Mesothelial cell of epicardium (in vitro differentiated cells): ENCODE measurements around the gene GNG2. TPM values are rescaled to one million over a fixed set of nuclear protein-coding genes. Genes with fewer than 3 reads are reported as not detected.

ENCODE experiments used
- DNase-seq, 2 experiments: peaks; one replicate each; pipeline ENCODE4 v3.0.0; 2021; ENCODE audit warnings: low spot score in 2 of 2; ENCODE audit not compliant: unreplicated experiment in 2 of 2
- H3K27ac Mint-ChIP-seq: 2 replicates; pipeline ENCODE4 v1.8.0; 2021; ENCODE audit warnings: mixed read lengths
- H3K27me3 Mint-ChIP-seq: 2 replicates; pipeline ENCODE4 v1.8.0; 2021; ENCODE audit warnings: low read depth, mixed read lengths
- H3K36me3 Mint-ChIP-seq: 2 replicates; pipeline ENCODE4 v1.8.0; 2021; ENCODE audit warnings: mixed read lengths
- H3K4me1 Mint-ChIP-seq: 2 replicates; pipeline ENCODE4 v1.8.0; 2021; ENCODE audit warnings: mixed read lengths
- H3K4me3 Mint-ChIP-seq: 2 replicates; pipeline ENCODE4 v1.8.0; 2021; ENCODE audit warnings: mild to moderate bottlenecking, moderate library complexity, mixed read lengths
- H3K9me3 Mint-ChIP-seq: 2 replicates; pipeline ENCODE4 v1.8.0; 2021; ENCODE audit warnings: mixed read lengths
- total RNA-seq: library from RNA; stranded (reverse); gene quantifications from 3 replicates; pipeline ENCODE4 v1.2.1, GENCODE V29; 2021
- TF ChIP-seq, protein P1 (sequence below): fragments of 200-600 bp; sonication (generic); IDR thresholded peaks from one replicate; pipeline ENCODE4 v1.5.0; 2021; ENCODE audit warnings: antibody characterized with exemption; ENCODE audit not compliant: unreplicated experiment

Gene GNG2
- total RNA-seq, 1 donor from 2014 or later, result 52.4 TPM

DNA sequence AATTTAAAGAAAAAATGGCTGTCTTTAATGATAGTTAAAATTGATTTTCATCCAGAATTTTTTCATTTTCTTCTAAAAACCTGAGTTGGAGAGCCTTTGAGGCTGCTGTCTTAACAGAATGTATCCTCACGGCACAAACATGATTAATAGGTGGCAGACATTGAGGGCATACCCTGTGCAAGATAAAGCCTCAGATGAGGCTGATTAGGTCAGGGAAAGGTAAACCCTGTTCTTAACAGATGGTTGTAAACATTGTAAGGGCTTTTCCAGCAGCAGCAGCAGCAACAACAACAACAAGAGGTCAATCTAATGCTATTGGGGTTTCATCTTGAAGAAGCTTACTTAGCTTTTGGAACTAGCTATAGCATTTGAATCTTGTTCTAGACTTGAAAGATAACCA lies 17.4 kb downstream of the GNG2 start:
- no peaks in the 10 kb centered on the region for H3K27me3 Mint-ChIP-seq
- peaks cover 5% of the 10 kb centered on the region for H3K9me3 Mint-ChIP-seq
- TF ChIP-seq, protein P1, sequence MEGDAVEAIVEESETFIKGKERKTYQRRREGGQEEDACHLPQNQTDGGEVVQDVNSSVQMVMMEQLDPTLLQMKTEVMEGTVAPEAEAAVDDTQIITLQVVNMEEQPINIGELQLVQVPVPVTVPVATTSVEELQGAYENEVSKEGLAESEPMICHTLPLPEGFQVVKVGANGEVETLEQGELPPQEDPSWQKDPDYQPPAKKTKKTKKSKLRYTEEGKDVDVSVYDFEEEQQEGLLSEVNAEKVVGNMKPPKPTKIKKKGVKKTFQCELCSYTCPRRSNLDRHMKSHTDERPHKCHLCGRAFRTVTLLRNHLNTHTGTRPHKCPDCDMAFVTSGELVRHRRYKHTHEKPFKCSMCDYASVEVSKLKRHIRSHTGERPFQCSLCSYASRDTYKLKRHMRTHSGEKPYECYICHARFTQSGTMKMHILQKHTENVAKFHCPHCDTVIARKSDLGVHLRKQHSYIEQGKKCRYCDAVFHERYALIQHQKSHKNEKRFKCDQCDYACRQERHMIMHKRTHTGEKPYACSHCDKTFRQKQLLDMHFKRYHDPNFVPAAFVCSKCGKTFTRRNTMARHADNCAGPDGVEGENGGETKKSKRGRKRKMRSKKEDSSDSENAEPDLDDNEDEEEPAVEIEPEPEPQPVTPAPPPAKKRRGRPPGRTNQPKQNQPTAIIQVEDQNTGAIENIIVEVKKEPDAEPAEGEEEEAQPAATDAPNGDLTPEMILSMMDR, result no peak
- no peak for DNase-seq
- H3K27ac Mint-ChIP-seq, result peak overlapping the region; percentile 9
- H3K4me1 Mint-ChIP-seq, result peaks cover 18% of the 10 kb centered on the region
- H3K4me3 Mint-ChIP-seq, result no peak overlapping the region
- no peaks in the 10 kb centered on the region for H3K36me3 Mint-ChIP-seq

DNA sequence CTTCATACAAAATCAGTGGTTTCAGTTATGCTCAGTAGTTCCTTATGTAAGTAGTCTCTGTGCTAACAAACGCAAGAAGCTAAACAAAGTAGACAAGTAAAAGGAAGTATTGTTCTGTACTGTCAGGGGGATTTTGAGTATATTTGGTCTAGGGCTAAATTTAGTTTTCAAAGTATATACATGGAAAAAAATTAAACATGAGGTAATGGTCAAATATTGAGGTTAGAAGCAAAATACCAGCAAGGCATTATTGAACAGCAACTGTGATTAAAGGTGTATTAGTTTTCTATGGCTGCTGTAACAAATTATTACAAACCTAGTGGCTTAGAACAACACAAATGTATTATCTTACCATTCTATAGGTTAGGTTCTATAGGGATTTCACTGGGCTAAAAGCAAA lies 18.8 kb downstream of the GNG2 start:
- Mint-ChIP-seq H3K4me3 (no peak overlapping the region), H3K9me3 (peaks cover 5% of the 10 kb centered on the region), H3K27me3 (no peaks in the 10 kb centered on the region), H3K36me3 (no peaks in the 10 kb centered on the region), H3K27ac (no peak overlapping the region), H3K4me1 (peaks cover 12% of the 10 kb centered on the region)
- TF ChIP-seq, protein P1, result no peak
- no peak for DNase-seq

DNA sequence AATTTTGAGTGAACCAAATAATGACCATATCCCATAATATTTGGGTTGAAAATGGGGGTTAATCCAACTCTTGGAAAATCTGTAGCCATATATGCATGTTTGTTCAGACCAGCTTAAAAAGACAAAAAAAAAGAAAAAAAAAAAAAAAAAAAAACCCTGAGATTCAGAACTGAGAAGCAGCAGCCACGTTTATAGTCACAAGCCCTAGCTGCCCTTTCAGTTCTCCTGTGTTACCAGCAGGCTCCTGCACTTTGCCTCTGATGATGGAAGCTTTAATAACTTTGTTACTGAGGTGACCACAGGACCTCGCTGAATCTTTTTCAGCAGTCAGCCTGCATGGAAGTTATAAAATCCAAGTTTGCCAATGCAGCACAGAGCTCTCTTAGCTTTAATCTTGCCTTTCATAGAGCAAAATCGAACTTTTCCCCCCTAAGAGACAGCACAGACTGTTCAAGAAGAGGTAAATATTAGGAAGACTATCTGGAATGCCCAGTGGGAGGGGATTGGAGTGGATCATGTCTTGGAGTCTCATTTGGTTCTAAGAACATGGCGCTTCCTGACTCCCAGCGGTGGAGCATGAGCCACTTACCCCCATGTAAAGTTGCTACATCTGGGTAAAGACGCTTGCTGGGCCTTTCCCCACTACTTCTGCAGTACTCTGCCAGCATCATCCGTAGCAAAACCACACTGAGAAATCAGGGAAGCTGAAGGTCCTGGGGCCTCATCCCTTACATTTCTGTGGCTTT lies 20.6 kb downstream of the GNG2 start:
- Mint-ChIP-seq H3K4me3 (no peak overlapping the region), H3K9me3 (peaks cover 5% of the 10 kb centered on the region), H3K4me1 (peaks cover 21% of the 10 kb centered on the region), H3K27me3 (no peaks in the 10 kb centered on the region), H3K27ac (peak overlapping the region; percentile 10), H3K36me3 (no peaks in the 10 kb centered on the region)
- no peak for DNase-seq
- TF ChIP-seq, protein P1, result no peak

DNA sequence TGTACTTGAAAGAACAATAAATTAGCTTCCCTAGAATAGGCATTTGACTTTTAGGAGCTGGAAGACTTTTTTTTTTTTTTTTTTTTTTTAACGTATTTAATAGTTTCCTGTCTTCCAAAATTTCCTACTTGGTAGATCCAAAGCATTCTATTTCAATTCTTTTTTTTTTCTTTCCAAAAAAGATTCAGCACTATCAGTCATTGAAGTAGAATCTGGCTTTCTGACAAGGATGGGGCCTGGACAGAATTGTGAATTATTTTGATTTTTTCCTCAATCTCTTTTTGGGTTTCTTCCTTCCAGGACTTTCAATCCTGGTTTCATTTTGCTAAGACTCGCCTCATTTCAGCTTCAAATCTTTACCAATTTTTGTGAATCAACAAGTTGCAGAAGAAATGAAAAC lies 21.2 kb downstream of the GNG2 start:
- TF ChIP-seq, protein P1, result no peak
- H3K27ac Mint-ChIP-seq, result no peak overlapping the region
- no peaks in the 10 kb centered on the region for H3K27me3 Mint-ChIP-seq
- no peak for DNase-seq
- no peak overlapping the region for H3K4me3 Mint-ChIP-seq
- peaks cover 5% of the 10 kb centered on the region for H3K9me3 Mint-ChIP-seq
- H3K4me1 Mint-ChIP-seq, result peaks cover 24% of the 10 kb centered on the region
- H3K36me3 Mint-ChIP-seq, result no peaks in the 10 kb centered on the region

DNA sequence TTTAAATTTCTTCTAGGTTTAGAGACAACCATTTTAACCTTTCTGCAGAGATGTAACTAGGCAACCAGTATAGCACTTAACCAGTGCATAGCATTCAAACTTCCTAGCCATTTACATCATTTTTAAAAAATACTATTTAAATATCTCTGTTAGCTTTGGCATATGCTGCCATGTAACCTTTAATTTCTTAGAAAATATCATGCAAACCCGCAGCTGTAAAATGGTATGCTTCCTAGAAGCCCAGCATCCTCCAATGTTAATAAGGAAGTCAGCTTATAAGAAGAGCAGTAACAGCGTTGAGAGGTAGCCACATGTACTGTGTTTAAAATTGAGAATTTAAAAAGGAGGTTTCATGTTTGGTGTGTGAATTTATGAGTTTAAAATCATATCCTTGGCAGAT lies 22.8 kb downstream of the GNG2 start:
- Mint-ChIP-seq H3K4me3 (no peak overlapping the region), H3K4me1 (peaks cover 24% of the 10 kb centered on the region), H3K27me3 (no peaks in the 10 kb centered on the region), H3K36me3 (no peaks in the 10 kb centered on the region), H3K27ac (no peak overlapping the region), H3K9me3 (peaks cover 5% of the 10 kb centered on the region)
- TF ChIP-seq, protein P1, result no peak
- DNase-seq, result no peak
